ENCODE data around the gene TUBB2A.

Gene TUBB2A

DNA sequence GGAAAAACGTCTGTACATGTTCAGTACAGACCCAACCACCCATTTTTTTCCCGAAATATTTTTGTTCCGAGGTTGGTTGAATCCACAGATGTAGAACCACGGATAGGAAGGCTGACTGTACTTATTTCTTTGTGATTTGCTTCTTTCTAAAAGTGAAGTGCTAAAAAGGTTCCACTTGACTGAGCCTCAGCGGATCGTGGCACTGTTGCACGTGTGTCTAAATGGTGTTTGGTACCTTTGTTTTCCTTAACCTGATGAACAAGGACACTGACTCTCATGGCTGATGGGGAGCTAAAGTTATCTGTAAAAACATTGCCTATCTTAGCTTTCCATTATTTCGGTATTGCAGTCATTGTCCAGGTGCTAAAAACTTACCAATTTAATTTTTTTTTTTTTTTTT is 32.7 kb downstream of the TUBB2A start:
- DNase-seq (ENCODE audit: low read depth in 2 of 3, low spot score in 2 of 3) = no peak

DNA sequence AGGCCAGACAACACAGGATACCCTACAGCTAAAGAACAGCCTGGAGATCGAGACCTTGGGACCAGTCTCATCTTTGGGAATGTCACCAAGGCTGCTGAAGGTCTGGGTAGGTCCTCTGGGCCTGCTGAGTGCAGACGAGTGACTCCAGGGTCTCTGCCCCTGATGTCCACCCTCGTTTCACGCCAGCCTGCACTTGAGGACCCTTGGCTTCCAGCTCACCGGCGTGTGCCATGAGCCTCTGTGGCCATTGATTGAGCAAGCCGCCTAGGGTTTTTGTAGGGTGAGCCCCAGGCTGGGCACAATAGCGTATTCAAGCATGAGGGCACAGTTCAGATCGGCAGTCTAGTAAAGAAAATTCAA is 34.5 kb downstream of the TUBB2A start:
- DNase-seq (ENCODE audit: low read depth in 2 of 3, low spot score in 2 of 3) = no peak

DNA sequence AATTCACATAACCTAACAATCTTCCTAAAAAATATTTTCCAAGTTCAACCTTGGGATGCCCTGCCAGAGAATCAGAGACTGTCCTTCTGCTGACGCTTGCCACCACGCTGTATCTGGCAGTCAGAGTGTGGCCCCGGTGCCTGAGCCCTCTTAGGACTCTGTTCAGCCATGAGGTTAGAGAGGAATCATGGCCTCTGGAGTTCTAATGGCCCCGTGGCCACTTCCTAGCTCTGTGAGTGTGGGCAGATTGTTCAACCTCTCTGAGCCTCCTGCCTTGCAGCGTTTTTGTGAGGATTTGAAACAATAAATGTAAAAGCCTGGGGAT is 36.6 kb downstream of the TUBB2A start:
- DNase-seq (ENCODE audit: low read depth in 2 of 3, low spot score in 2 of 3) = no peak

DNA sequence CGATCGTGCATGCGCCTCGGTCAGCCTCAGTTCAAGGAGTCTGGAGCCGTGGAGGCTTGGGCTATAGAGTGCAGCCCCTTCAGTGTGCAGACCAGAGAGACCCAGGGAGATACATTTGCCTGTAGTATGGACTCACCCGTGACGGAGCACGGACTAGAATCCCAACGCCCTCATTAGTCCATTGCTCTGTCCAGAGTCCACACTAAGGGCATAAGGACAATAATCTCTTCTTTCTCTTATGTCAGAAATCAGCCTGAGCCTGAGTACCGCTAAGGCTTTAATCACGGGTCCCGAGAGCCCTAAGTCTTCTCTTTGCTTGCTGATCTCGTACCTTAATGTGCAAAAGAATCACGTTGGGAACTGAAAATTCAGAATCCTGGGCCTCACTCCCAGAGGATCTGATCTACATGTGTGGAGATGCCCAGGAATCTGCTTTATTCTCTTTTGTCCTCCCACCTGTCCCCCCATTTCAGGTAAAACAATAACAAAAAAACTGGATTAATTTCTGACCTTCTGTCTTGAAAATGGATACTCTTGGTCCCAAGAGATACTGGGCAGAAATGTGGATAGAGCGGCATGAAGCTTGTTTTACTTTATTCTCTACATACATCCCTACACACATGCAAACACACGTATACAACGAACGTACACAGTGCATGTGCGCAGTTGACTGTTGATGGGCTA is 38.2 kb downstream of the TUBB2A start:
- no peak for DNase-seq (ENCODE audit: low read depth in 2 of 3, low spot score in 2 of 3)

DNA sequence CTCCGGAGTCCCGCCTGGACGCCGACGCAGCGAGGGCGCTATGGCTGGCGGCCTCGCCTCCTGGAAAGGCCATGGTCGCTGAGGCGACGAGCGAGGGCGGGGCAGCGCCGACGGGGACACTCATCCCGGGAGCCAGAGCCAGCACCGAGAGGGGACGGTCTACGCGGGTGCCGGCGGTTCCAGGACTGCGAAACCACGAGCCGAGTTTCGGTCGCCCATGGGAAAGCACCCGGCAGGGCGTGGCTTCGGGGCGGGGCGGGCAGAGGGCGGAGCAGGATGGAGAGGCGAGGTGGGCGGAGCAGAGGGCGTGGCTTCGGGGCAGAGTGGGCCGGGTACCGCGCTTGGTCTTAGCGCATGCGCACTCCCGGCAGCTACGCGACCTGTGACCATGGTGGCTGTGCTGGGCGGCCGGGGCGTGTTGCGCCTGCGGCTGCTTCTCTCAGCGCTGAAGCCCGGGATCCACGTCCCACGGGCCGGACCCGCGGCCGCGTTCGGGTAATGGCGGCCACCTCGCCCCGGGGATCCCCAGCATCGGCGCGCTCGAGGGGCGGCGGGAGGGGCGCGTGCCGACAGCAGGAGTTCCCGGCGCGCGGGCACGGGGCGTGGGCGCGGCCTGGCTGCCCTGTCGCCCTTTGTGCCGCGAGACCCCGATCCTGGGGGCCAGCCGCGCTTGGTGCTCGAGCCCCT is 38.8 kb downstream of the TUBB2A start, which contains the start of gene BPHL:
Gene BPHL (plus strand): TSS at position 359 of the 687 bp plus-strand sequence. CDS start 30 bp downstream, at position 389.
- peak; percentile 99 to 100 (median 99) for DNase-seq (ENCODE audit: low read depth in 2 of 3, low spot score in 2 of 3)

GRCh38 chr6:3117912-3118352 is 39.4 kb downstream of the TUBB2A start:
- DNase-seq (ENCODE audit: low read depth in 2 of 3, low spot score in 2 of 3) = no peak

- no peak for DNase-seq (ENCODE audit: low read depth in 2 of 3, low spot score in 2 of 3)
Observed at GRCh38 chr6:3114377-3114776, 43.0 kb downstream of the TUBB2A start.

DNA sequence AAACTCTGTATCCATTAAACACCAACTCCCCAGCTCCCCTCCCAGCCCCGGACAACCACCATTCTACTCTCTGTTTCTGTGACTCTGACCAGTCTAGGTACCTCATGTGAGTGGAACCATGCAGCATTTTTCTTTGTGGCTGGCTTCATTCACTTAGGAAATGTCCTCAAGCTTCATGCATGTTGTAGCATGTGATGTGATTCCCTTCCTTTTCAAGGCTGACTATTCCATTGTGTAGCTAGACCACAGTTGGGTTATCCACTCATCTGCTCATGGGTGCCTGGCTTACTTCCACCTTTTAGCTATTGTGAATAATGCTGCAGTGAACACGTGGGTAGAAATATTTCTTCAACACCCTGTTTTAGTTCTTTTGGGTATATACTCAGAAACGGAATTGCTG is 47.6 kb downstream of the TUBB2A start:
- no peak for DNase-seq (ENCODE audit: low read depth in 2 of 3, low spot score in 2 of 3)

DNA sequence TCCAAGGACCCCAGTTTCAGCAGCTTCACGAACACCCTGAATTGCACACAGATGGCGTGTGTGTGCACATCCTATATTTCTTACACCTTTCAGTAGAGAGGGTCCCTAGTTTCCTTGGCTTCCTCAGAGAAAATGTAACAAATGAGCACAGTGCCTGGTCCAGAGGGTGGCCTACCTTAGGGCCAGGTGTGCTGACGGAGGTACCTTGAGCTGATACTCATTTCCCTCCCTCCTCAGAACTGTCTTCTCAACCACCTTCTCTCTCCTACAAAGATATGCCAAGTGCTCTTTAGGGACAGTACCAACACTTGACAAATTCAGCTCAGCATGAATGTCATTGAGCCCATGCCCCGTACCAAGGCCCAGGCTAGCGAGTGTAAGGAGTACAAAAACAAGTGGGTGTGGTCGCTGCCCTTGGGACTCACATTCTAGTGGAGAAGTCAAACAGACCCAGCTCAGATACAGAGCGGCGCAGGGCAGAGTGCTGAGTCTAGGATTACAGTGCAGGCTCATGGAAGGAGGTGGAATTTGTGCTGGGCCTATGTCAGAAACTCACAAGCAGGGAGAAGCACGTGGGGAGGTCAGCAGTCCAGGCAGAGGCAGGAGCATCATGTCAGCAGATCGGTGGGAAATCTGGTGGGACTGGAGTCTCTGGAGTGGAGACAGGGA is 48.5 kb downstream of the TUBB2A start:
- no peak for DNase-seq (ENCODE audit: low read depth in 2 of 3, low spot score in 2 of 3)

Data from activated CD8-positive, alpha-beta memory T cell treated with anti-CD3 and anti-CD28 coated beads for 48 hours (primary cell).